ENCODE data around the gene IL1RAP.

DNA sequence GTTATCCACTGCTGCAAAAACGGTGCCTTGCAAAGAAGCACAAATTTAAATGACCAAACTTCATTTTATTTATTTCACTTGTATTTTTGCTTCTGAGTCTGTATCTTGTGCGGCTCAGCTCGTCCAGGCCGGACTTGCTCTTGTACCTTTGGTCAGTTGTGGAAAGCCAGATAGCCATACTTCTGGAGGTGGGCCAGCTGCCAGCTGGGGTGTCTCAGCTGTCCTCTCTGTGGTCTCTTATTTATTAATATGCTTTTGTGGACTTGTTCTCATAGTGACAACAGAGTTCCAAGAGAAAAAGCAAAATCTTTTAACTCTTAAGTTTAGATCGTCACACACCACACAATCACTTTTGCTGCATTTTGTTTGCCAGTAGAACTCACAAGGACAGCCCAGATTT, 87.7 kb downstream of the IL1RAP start:
- TF ChIP-seq, protein P1, sequence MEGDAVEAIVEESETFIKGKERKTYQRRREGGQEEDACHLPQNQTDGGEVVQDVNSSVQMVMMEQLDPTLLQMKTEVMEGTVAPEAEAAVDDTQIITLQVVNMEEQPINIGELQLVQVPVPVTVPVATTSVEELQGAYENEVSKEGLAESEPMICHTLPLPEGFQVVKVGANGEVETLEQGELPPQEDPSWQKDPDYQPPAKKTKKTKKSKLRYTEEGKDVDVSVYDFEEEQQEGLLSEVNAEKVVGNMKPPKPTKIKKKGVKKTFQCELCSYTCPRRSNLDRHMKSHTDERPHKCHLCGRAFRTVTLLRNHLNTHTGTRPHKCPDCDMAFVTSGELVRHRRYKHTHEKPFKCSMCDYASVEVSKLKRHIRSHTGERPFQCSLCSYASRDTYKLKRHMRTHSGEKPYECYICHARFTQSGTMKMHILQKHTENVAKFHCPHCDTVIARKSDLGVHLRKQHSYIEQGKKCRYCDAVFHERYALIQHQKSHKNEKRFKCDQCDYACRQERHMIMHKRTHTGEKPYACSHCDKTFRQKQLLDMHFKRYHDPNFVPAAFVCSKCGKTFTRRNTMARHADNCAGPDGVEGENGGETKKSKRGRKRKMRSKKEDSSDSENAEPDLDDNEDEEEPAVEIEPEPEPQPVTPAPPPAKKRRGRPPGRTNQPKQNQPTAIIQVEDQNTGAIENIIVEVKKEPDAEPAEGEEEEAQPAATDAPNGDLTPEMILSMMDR (conservative IDR thresholded peaks at IDR 0.05 in 1 of 2, IDR thresholded peaks at IDR 0.05 in 1 of 2; ENCODE audit: extremely low read depth in 1 of 2, insufficient read depth in 1 of 2, low read depth in 1 of 2, low read length in 2 of 2) = no peak
- TF ChIP-seq EZH2 (IDR thresholded peaks at IDR 0.05; ENCODE audit: borderline replicate concordance, low read length) = no peak

Measured in mammary epithelial cell (primary cell).